ENCODE results near the gene ST6GALNAC3.

The ST6GALNAC3 gene

GRCh38 chr1:76568573-76569238, 494.2 kb downstream of the ST6GALNAC3 start:
- Histone ChIP-seq H3K9me3 (ENCODE audit: control insufficient read depth, low read length) (no peaks in the 10 kb centered on the region), H3K27ac (ENCODE audit: insufficient read depth, low read depth, low read length, poor library complexity, severe bottlenecking) (no peak overlapping the region), H3K4me3 (ENCODE audit: insufficient read depth, low read depth, low read length) (no peak overlapping the region), H3K27me3 (ENCODE audit: control insufficient read depth, insufficient read depth, low read length, poor library complexity, severe bottlenecking) (no peaks in the 10 kb centered on the region), H3K4me1 (ENCODE audit: control insufficient read depth, insufficient read depth, low read length) (no peaks in the 10 kb centered on the region), H3K36me3 (ENCODE audit: control insufficient read depth, insufficient read depth, low read length) (no peaks in the 10 kb centered on the region)
- 95 to 97% methylated on average over 6 of the region's 6 CpGs for WGBS, 2 experiments

- no peaks in the 10 kb centered on the region for H3K36me3 ChIP-seq (ENCODE audit: control insufficient read depth, insufficient read depth, low read length)
- H3K4me3 ChIP-seq (ENCODE audit: insufficient read depth, low read depth, low read length) = no peak overlapping the region
- no peak overlapping the region for H3K27ac ChIP-seq (ENCODE audit: insufficient read depth, low read depth, low read length, poor library complexity, severe bottlenecking)
- H3K4me1 ChIP-seq (ENCODE audit: control insufficient read depth, insufficient read depth, low read length) = no peaks in the 10 kb centered on the region
- WGBS, 2 experiments = 92 to 96% methylated on average over 2 of the region's 2 CpGs
- H3K27me3 ChIP-seq (ENCODE audit: control insufficient read depth, insufficient read depth, low read length, poor library complexity, severe bottlenecking) = no peaks in the 10 kb centered on the region
- no peaks in the 10 kb centered on the region for H3K9me3 ChIP-seq (ENCODE audit: control insufficient read depth, low read length)
These were observed 496.7 kb downstream of the ST6GALNAC3 start for GRCh38 chr1:76571248-76571647.

GRCh38 chr1:76572229-76572628, 497.7 kb downstream of the ST6GALNAC3 start:
- Histone ChIP-seq H3K4me1 (ENCODE audit: control insufficient read depth, insufficient read depth, low read length) (no peaks in the 10 kb centered on the region), H3K9me3 (ENCODE audit: control insufficient read depth, low read length) (no peaks in the 10 kb centered on the region), H3K36me3 (ENCODE audit: control insufficient read depth, insufficient read depth, low read length) (no peaks in the 10 kb centered on the region), H3K27me3 (ENCODE audit: control insufficient read depth, insufficient read depth, low read length, poor library complexity, severe bottlenecking) (no peaks in the 10 kb centered on the region), H3K4me3 (ENCODE audit: insufficient read depth, low read depth, low read length) (no peak overlapping the region), H3K27ac (ENCODE audit: insufficient read depth, low read depth, low read length, poor library complexity, severe bottlenecking) (no peak overlapping the region)

GRCh38 chr1:76576876-76577524, 502.5 kb downstream of the ST6GALNAC3 start:
- Histone ChIP-seq H3K4me3 (ENCODE audit: insufficient read depth, low read depth, low read length) (no peak overlapping the region), H3K27me3 (ENCODE audit: control insufficient read depth, insufficient read depth, low read length, poor library complexity, severe bottlenecking) (no peaks in the 10 kb centered on the region), H3K36me3 (ENCODE audit: control insufficient read depth, insufficient read depth, low read length) (no peaks in the 10 kb centered on the region), H3K9me3 (ENCODE audit: control insufficient read depth, low read length) (no peaks in the 10 kb centered on the region), H3K27ac (ENCODE audit: insufficient read depth, low read depth, low read length, poor library complexity, severe bottlenecking) (no peak overlapping the region), H3K4me1 (ENCODE audit: control insufficient read depth, insufficient read depth, low read length) (no peaks in the 10 kb centered on the region)
- 88 to 92% methylated on average over 2 to 3 of the region's 3 CpGs for WGBS, 2 experiments

GRCh38 chr1:76577525-76578185, 503.1 kb downstream of the ST6GALNAC3 start:
- Histone ChIP-seq H3K9me3 (ENCODE audit: control insufficient read depth, low read length) (no peaks in the 10 kb centered on the region), H3K4me3 (ENCODE audit: insufficient read depth, low read depth, low read length) (no peak overlapping the region), H3K27ac (ENCODE audit: insufficient read depth, low read depth, low read length, poor library complexity, severe bottlenecking) (no peak overlapping the region), H3K27me3 (ENCODE audit: control insufficient read depth, insufficient read depth, low read length, poor library complexity, severe bottlenecking) (no peaks in the 10 kb centered on the region), H3K36me3 (ENCODE audit: control insufficient read depth, insufficient read depth, low read length) (no peaks in the 10 kb centered on the region), H3K4me1 (ENCODE audit: control insufficient read depth, insufficient read depth, low read length) (peaks cover under 1% of the 10 kb centered on the region)
- 87 to 100% methylated on average over 2 to 3 of the region's 3 CpGs for WGBS, 2 experiments

- Histone ChIP-seq H3K27ac (ENCODE audit: insufficient read depth, low read depth, low read length, poor library complexity, severe bottlenecking) (no peak overlapping the region), H3K4me1 (ENCODE audit: control insufficient read depth, insufficient read depth, low read length) (peaks cover 10% of the 10 kb centered on the region), H3K9me3 (ENCODE audit: control insufficient read depth, low read length) (no peaks in the 10 kb centered on the region), H3K4me3 (ENCODE audit: insufficient read depth, low read depth, low read length) (no peak overlapping the region), H3K36me3 (ENCODE audit: control insufficient read depth, insufficient read depth, low read length) (no peaks in the 10 kb centered on the region), H3K27me3 (ENCODE audit: control insufficient read depth, insufficient read depth, low read length, poor library complexity, severe bottlenecking) (no peaks in the 10 kb centered on the region)
- WGBS, 2 experiments = 60 to 79% methylated on average over 1 to 2 of the region's 2 CpGs
These were observed 505.7 kb downstream of the ST6GALNAC3 start for GRCh38 chr1:76580206-76580605.

GRCh38 chr1:76581712-76582111, 507.2 kb downstream of the ST6GALNAC3 start:
- Histone ChIP-seq H3K4me1 (ENCODE audit: control insufficient read depth, insufficient read depth, low read length) (peaks cover 10% of the 10 kb centered on the region), H3K36me3 (ENCODE audit: control insufficient read depth, insufficient read depth, low read length) (no peaks in the 10 kb centered on the region)

GRCh38 chr1:76583235-76583868, 508.8 kb downstream of the ST6GALNAC3 start:
- H3K4me3 ChIP-seq (ENCODE audit: insufficient read depth, low read depth, low read length) = no peak overlapping the region
- no peaks in the 10 kb centered on the region for H3K9me3 ChIP-seq (ENCODE audit: control insufficient read depth, low read length)
- peaks cover 10% of the 10 kb centered on the region for H3K4me1 ChIP-seq (ENCODE audit: control insufficient read depth, insufficient read depth, low read length)
- 57 to 63% methylated on average over 3 of the region's 3 CpGs for WGBS, 2 experiments
- no peaks in the 10 kb centered on the region for H3K27me3 ChIP-seq (ENCODE audit: control insufficient read depth, insufficient read depth, low read length, poor library complexity, severe bottlenecking)
- no peaks in the 10 kb centered on the region for H3K36me3 ChIP-seq (ENCODE audit: control insufficient read depth, insufficient read depth, low read length)
- no peak overlapping the region for H3K27ac ChIP-seq (ENCODE audit: insufficient read depth, low read depth, low read length, poor library complexity, severe bottlenecking)

More at GRCh38 chr1:76581712-76582111, 507.2 kb downstream of the ST6GALNAC3 start:
- H3K27ac ChIP-seq (ENCODE audit: insufficient read depth, low read depth, low read length, poor library complexity, severe bottlenecking) = no peak overlapping the region
- H3K4me3 ChIP-seq (ENCODE audit: insufficient read depth, low read depth, low read length) = no peak overlapping the region
- H3K27me3 ChIP-seq (ENCODE audit: control insufficient read depth, insufficient read depth, low read length, poor library complexity, severe bottlenecking) = no peaks in the 10 kb centered on the region
- no CpG with 5 or more reads among the region's 2 CpGs for WGBS, 2 experiments
- no peaks in the 10 kb centered on the region for H3K9me3 ChIP-seq (ENCODE audit: control insufficient read depth, low read length)

GRCh38 chr1:76583875-76584477, 509.4 kb downstream of the ST6GALNAC3 start:
- Histone ChIP-seq H3K4me1 (ENCODE audit: control insufficient read depth, insufficient read depth, low read length) (peaks cover 10% of the 10 kb centered on the region), H3K9me3 (ENCODE audit: control insufficient read depth, low read length) (no peaks in the 10 kb centered on the region), H3K27ac (ENCODE audit: insufficient read depth, low read depth, low read length, poor library complexity, severe bottlenecking) (no peak overlapping the region), H3K27me3 (ENCODE audit: control insufficient read depth, insufficient read depth, low read length, poor library complexity, severe bottlenecking) (no peaks in the 10 kb centered on the region), H3K4me3 (ENCODE audit: insufficient read depth, low read depth, low read length) (no peak overlapping the region), H3K36me3 (ENCODE audit: control insufficient read depth, insufficient read depth, low read length) (no peaks in the 10 kb centered on the region)
- 90 to 94% methylated on average over 1 of the region's 1 CpG for WGBS, 2 experiments

All from ectodermal cell (in vitro differentiated cells).